WERI-Rb-1 (cell line): ENCODE measurements around the gene SLC2A4RG.

Experiments used
- DNase-seq: peaks from one replicate; pipeline ENCODE4 v3.0.0-alpha.2; 2020
- H3K27ac ChIP-seq: fragments of 250-450 bp; sonication (Bioruptor Pico); 2 replicates; pipeline ENCODE4 v1.5.1; 2020; ENCODE audit warnings: mild to moderate bottlenecking, moderate library complexity
- H3K27me3 ChIP-seq: fragments of 250-450 bp; sonication (Bioruptor Pico); 2 replicates; pipeline ENCODE4 v1.5.1; 2021; ENCODE audit warnings: mild to moderate bottlenecking, low read depth, moderate library complexity; ENCODE audit not compliant: insufficient read depth, severe bottlenecking
- H3K36me3 ChIP-seq: fragments of 250-450 bp; sonication (Bioruptor Pico); 2 replicates; pipeline ENCODE4 v1.5.1; 2020; ENCODE audit warnings: mild to moderate bottlenecking, moderate library complexity
- H3K4me3 ChIP-seq: 2 replicates; pipeline ENCODE4 v1.5.1; 2011; ENCODE audit warnings: low read depth, mild to moderate bottlenecking, control low read depth, low read length
- H3K9me3 ChIP-seq: fragments of 250-450 bp; sonication (Bioruptor Pico); 2 replicates; pipeline ENCODE4 v1.5.1; 2021; ENCODE audit warnings: mild to moderate bottlenecking, moderate library complexity; ENCODE audit not compliant: severe bottlenecking
- TF ChIP-seq, protein P1 (sequence below): IDR thresholded peaks from 2 replicates; pipeline ENCODE4 v1.5.1; 2011; ENCODE audit warnings: low read depth, mild to moderate bottlenecking, control low read depth, inconsistent platforms, low read length

The SLC2A4RG gene

DNA sequence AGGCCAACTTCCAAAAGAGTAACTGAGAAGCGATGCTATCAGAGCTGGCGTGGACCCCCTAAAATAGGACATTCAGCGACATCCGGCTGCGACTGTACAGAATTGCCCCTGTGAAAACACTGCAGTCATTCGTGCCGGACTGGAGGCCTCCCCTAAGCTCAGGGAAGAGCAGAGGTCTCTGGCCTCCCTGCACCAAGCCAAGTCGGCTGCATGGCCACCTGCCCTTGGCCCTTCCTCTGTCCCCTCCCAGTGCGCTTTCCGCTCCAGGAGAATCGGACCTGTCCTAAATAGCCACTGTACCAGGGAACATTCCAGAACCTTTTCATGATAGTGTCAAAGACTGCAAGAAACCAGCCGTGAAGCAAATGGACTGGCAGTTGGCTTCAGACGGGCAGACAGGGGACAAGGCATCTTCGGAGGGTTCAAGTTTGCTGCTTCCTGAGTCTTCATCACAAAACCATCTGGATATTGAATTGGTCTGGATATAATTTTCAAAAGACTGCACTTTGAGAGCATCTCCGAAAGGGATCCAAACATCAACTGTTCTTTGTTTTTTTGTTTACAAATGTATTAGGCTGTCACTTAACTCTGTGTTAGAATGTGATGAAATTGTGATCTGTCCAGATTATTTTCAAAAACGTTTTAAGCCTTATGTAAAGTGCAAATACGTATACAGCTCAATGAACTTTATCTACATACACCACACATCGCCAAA, 16.5 kb downstream of the SLC2A4RG start:
- TF ChIP-seq, protein P1, sequence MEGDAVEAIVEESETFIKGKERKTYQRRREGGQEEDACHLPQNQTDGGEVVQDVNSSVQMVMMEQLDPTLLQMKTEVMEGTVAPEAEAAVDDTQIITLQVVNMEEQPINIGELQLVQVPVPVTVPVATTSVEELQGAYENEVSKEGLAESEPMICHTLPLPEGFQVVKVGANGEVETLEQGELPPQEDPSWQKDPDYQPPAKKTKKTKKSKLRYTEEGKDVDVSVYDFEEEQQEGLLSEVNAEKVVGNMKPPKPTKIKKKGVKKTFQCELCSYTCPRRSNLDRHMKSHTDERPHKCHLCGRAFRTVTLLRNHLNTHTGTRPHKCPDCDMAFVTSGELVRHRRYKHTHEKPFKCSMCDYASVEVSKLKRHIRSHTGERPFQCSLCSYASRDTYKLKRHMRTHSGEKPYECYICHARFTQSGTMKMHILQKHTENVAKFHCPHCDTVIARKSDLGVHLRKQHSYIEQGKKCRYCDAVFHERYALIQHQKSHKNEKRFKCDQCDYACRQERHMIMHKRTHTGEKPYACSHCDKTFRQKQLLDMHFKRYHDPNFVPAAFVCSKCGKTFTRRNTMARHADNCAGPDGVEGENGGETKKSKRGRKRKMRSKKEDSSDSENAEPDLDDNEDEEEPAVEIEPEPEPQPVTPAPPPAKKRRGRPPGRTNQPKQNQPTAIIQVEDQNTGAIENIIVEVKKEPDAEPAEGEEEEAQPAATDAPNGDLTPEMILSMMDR, result no peak
- H3K4me3 ChIP-seq, result no peak overlapping the region
- H3K27me3 ChIP-seq, result no peaks in the 10 kb centered on the region
- H3K27ac ChIP-seq, result no peak overlapping the region
- DNase-seq, result no peak
- H3K9me3 ChIP-seq, result no peaks in the 10 kb centered on the region
- H3K36me3 ChIP-seq, result no peaks in the 10 kb centered on the region

DNA sequence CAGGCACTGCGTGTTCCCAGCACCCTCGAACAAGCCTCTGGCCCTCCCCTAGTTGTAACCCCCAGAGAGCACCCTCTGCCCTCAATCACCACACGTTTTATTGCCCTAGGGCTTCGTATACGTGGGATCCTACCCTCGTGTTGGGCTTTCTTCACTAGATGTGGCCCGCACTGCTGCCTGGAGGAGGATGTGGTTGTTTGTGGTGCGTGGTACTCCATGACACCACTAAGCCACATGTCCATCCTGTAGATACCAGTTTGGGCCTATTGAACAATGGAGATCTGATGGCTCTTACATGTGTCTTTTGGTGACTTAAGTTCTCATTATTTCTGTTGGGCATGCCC, 17.0 kb downstream of the SLC2A4RG start:
- no peaks in the 10 kb centered on the region for H3K36me3 ChIP-seq
- no peaks in the 10 kb centered on the region for H3K9me3 ChIP-seq
- no peaks in the 10 kb centered on the region for H3K27me3 ChIP-seq
- TF ChIP-seq, protein P1, result no peak
- no peak overlapping the region for H3K4me3 ChIP-seq
- H3K27ac ChIP-seq, result no peak overlapping the region
- no peak for DNase-seq

DNA sequence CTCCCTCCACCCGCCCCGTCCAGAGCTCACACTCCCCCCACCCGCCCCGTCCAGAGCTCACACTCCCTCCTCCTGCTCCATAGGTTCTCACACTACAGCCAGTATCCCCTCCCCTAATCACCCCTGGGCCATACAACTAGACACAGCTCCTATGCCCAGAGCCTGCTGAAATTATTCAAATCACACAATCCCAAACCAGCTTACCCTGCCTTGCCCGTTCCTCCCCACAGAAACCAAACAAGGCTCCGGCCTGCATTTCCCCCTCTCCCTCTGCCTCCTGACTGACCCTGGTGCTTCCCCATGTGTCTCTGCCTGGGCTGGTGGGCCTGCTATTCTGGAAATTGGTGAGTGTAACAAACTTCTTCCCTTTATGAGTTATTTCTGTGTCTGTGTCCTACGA, 18.6 kb downstream of the SLC2A4RG start:
- no peak overlapping the region for H3K27ac ChIP-seq
- TF ChIP-seq, protein P1, result no peak
- H3K27me3 ChIP-seq, result no peaks in the 10 kb centered on the region
- no peaks in the 10 kb centered on the region for H3K36me3 ChIP-seq
- H3K4me3 ChIP-seq, result no peak overlapping the region
- no peak for DNase-seq
- no peaks in the 10 kb centered on the region for H3K9me3 ChIP-seq

DNA sequence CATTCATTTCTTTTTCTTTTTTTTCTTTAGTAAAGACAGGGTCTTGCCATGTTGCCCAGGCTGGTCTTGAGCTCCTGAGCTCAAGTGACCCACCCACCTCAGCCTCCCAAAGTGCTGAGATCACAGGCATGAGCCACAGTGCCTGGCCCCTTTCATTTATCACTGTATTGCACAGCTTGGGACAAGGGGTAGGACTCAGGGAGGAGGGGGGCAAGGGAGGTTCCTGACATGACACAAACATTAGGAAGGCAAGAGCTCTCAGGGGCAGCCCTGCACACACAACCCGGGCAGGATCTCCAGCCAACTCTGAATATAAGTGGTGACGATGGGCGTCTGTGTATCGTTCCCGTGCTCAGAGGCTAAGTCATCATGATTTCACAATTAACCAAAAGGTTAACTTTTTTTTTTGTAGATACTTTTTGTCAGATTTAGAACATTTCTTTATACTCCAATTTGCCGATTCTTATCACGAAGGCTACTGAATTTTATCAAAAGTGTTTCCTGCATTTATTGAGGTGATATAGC, 19.9 kb downstream of the SLC2A4RG start:
- H3K4me3 ChIP-seq, result no peak overlapping the region
- no peaks in the 10 kb centered on the region for H3K36me3 ChIP-seq
- DNase-seq, result no peak
- H3K27ac ChIP-seq, result no peak overlapping the region
- TF ChIP-seq, protein P1, result no peak
- H3K27me3 ChIP-seq, result no peaks in the 10 kb centered on the region
- H3K9me3 ChIP-seq, result no peaks in the 10 kb centered on the region

DNA sequence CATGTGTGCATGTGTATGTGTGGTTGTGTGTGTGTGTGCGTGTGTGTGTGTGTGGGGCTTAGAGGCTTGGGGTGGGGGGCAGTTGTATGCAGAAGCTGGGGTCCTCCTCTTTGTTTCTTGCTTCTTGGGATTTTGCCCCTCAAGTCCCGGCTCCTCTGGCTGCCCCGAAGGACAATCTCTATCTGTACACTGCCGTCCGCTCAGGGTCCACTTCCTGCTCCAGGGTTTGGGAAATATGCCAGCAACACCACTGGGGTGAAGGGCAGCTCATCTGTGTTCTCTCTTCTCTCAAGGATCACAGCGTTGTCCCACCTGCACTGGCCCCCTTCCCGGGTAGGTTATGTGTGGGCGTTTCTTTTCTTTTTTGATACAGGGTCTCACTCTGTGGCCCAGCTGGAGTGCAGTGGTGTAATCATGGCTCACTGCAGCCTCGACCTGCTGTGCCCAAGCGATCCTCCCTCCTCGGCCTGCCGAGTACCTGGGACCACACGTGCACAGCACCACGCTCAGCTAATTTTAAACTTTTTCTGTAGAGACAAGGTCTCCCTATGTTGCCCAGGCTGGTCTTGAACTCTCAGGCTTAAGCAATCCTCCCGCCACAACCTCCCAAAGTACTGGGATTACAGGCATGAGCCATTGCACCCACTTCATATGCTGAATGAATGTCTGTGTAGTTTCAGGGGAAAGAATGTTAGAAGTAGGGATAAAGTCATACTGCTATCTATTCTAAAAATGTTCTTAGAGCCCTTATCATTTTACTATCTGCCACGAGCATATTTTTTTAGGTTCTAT, 25.7 kb downstream of the SLC2A4RG start:
- TF ChIP-seq, protein P1, result no peak
- Histone ChIP-seq H3K27me3 (no peaks in the 10 kb centered on the region), H3K27ac (no peak overlapping the region), H3K4me3 (no peak overlapping the region), H3K36me3 (no peaks in the 10 kb centered on the region), H3K9me3 (no peaks in the 10 kb centered on the region)
- no peak for DNase-seq
